AG04449 (cell line): ENCODE measurements around the gene RBM42.

ENCODE experiments used
- CTCF ChIA-PET: fragments of 350-600 bp; formaldehyde crosslinking; extraction: SDS; loops from one replicate; lab custom pipeline; 2021; ENCODE audit warnings: antibody characterized with exemption; lab: Yijun Ruan, JAX
- POLR2A ChIA-PET: fragments of 400-600, 350-600 bp; formaldehyde crosslinking; extraction: SDS; loops from one replicate; lab custom pipeline; 2020; ENCODE audit warnings: antibody characterized with exemption, inconsistent platforms; lab: Yijun Ruan, JAX
- DNase-seq: peaks from one replicate; pipeline ENCODE4 v3.0.0-alpha.2; 2010; ENCODE audit warnings: low read depth, low spot score
- H3K4me3 ChIP-seq: 2 replicates; pipeline ENCODE4 v1.5.1; 2011; ENCODE audit warnings: low read depth, mild to moderate bottlenecking, control low read depth, low read length
- TF ChIP-seq, protein P1 (sequence below): IDR thresholded peaks from one replicate; pipeline ENCODE4 v1.5.1; 2011; ENCODE audit warnings: mild to moderate bottlenecking, moderate library complexity, low read length, control low read depth, inconsistent platforms; ENCODE audit not compliant: insufficient read depth; ENCODE audit errors: missing control alignments

RBM42 gene

GRCh38 chr19:35655600-35655999 lies 26.8 kb downstream of the RBM42 start:
- ChIA-PET CTCF (interaction anchor here (1.2 to 1.3 kb wide), 3 partner anchors 15 to 37 kb away, joined by 3 to 5 read pairs (median 3); no protein-coding TSS in a partner anchor), POLR2A (no interaction called here)
- no peak overlapping the region for H3K4me3 ChIP-seq
- DNase-seq: no peak
- TF ChIP-seq, protein P1, sequence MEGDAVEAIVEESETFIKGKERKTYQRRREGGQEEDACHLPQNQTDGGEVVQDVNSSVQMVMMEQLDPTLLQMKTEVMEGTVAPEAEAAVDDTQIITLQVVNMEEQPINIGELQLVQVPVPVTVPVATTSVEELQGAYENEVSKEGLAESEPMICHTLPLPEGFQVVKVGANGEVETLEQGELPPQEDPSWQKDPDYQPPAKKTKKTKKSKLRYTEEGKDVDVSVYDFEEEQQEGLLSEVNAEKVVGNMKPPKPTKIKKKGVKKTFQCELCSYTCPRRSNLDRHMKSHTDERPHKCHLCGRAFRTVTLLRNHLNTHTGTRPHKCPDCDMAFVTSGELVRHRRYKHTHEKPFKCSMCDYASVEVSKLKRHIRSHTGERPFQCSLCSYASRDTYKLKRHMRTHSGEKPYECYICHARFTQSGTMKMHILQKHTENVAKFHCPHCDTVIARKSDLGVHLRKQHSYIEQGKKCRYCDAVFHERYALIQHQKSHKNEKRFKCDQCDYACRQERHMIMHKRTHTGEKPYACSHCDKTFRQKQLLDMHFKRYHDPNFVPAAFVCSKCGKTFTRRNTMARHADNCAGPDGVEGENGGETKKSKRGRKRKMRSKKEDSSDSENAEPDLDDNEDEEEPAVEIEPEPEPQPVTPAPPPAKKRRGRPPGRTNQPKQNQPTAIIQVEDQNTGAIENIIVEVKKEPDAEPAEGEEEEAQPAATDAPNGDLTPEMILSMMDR: no peak

DNA sequence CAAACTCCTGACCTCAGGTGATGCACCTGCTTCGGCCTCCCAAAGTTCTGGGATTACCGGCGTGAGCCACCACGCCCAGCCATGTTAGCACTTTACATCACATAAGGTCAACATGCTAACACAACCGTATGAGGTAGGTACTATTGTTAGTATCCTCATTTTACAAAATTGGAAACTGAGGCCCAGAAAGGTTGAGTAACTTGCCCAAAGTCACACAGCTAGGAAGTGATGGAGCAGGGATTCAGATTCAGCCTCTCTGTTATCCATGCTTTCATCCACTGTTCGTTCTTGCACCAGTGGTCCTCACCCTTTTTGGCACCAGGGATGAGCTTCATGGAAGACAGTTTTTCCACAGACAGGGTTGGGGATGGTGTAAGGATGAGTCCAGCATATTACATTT lies 27.9 kb downstream of the RBM42 start:
- DNase-seq: no peak
- POLR2A ChIA-PET: no interaction called here
- TF ChIP-seq, protein P1: no peak
- H3K4me3 ChIP-seq: no peak overlapping the region
- CTCF ChIA-PET: interaction anchor here (1.0 to 1.2 kb wide), 2 partner anchors 8 to 26 kb away, joined by 3 to 4 read pairs; partner anchors contain the start of gene COX6B1

GRCh38 chr19:35657904-35658700 lies 29.3 kb downstream of the RBM42 start:
- H3K4me3 ChIP-seq: no peak overlapping the region
- ChIA-PET CTCF (interaction anchor here (1.0 to 1.2 kb wide), 2 partner anchors 9 to 10 kb away, joined by 4 read pairs; partner anchors contain the start of gene COX6B1), POLR2A (no interaction called here)
- DNase-seq: no peak
- TF ChIP-seq, protein P1: no peak

DNA sequence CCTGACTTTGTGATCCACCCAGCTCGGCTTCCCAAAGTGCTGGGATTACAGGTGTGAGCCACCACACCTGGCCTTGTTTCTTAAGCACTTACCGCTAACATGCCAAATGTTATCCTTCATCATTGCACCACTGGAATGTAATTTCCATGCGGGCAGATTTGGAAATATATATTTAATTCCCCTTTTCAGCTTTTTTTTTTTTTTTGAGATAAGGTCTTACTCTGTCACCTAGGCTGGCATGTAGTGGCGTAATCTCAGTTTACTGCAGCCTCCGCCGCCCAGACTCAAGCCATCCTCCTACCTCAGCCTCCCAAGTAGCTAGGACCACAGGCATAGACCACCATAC lies 33.1 kb downstream of the RBM42 start:
- POLR2A ChIA-PET: interaction anchor here (0.6 kb wide), 1 partner anchor 14 kb away, joined by 4 read pairs; the partner anchor contains the start of gene COX6B1
- DNase-seq: no peak
- H3K4me3 ChIP-seq: no peak overlapping the region
- TF ChIP-seq, protein P1: no peak
- CTCF ChIA-PET: no interaction called here

DNA sequence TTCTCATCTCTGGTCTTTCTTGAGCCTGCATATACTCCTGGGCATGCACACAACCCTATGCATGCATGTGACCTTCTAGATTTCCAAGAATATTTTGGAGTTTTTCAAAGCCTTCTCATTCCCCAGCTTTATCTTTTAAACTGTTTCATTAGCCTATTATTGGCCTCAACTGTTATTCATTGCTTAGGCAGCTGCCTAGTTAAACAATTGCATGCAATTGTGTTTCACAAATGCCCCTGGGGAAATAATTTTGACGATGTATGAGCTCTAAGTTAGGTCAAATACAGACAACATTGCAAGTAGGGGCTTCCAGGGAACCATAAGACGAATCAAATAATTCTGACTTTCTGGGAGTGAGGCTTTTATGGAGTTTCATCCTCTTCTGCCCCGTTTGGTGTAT lies 35.1 kb downstream of the RBM42 start:
- ChIA-PET CTCF (interaction anchor here (0.5 kb wide), 1 partner anchor 28 kb away, joined by 4 read pairs; no protein-coding TSS in a partner anchor), POLR2A (no interaction called here)

GRCh38 chr19:35665157-35665556 lies 36.3 kb downstream of the RBM42 start:
- POLR2A ChIA-PET: no interaction called here
- TF ChIP-seq, protein P1: no peak
- CTCF ChIA-PET: interaction anchor here (0.7 kb wide), 1 partner anchor 8 kb away, joined by 3 read pairs; no protein-coding TSS in a partner anchor
- DNase-seq: no peak
- no peak overlapping the region for H3K4me3 ChIP-seq

More for the DNA sequence above, 35.1 kb downstream of the RBM42 start:
- no peak overlapping the region for H3K4me3 ChIP-seq
- no peak for DNase-seq
- TF ChIP-seq, protein P1: no peak
